ENCODE measurements around the gene TEX261.
"Not testable (repeated sequence)": the region's sequence is repeated elsewhere in the genome, so short reads cannot be mapped to it uniquely, and the experiment has no call there.

Gene TEX261

GRCh38 chr2:70999931-71000330, 5.3 kb upstream of the TEX261 start:
- DNase-seq = not testable (repeated sequence)

DNA sequence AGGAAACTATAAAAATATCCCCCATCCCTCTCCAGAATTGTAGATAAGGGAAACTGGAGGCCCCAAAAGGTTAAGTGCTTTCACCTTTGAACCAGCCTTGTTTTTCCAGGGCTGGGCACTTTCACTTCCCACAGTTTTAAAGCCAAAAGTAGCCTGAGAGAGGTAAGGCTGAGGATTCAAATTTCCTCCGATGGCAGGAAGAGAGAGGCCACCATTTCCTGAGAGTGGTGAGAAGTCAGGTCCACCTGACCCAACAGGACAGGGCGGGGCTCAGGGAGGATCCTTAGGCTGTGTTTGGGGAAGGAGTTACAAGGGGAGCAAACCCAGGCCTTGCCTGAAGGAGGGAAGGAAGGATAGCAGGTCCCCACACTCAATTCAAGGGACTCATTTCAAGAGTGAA, 4.7 kb upstream of the TEX261 start:
- no peak for DNase-seq

GRCh38 chr2:70998885-70999284, 4.2 kb upstream of the TEX261 start:
- not testable (repeated sequence) for DNase-seq

- peak; percentile 61 for DNase-seq
These were observed 705 bp upstream of the TEX261 start for GRCh38 chr2:70995426-70995729.

- DNase-seq = peak; percentile 30
These were observed 519 bp downstream of the TEX261 start for GRCh38 chr2:70994009-70994698.

- no peak for DNase-seq
These were observed 1.5 kb downstream of the TEX261 start for GRCh38 chr2:70992945-70993853.

GRCh38 chr2:70991742-70992141, 2.9 kb downstream of the TEX261 start:
- DNase-seq = no peak

- no peak for DNase-seq
These were observed 3.5 kb downstream of the TEX261 start for GRCh38 chr2:70991142-70991541.

GRCh38 chr2:70990216-70990615, 4.5 kb downstream of the TEX261 start:
- DNase-seq = no peak

DNA sequence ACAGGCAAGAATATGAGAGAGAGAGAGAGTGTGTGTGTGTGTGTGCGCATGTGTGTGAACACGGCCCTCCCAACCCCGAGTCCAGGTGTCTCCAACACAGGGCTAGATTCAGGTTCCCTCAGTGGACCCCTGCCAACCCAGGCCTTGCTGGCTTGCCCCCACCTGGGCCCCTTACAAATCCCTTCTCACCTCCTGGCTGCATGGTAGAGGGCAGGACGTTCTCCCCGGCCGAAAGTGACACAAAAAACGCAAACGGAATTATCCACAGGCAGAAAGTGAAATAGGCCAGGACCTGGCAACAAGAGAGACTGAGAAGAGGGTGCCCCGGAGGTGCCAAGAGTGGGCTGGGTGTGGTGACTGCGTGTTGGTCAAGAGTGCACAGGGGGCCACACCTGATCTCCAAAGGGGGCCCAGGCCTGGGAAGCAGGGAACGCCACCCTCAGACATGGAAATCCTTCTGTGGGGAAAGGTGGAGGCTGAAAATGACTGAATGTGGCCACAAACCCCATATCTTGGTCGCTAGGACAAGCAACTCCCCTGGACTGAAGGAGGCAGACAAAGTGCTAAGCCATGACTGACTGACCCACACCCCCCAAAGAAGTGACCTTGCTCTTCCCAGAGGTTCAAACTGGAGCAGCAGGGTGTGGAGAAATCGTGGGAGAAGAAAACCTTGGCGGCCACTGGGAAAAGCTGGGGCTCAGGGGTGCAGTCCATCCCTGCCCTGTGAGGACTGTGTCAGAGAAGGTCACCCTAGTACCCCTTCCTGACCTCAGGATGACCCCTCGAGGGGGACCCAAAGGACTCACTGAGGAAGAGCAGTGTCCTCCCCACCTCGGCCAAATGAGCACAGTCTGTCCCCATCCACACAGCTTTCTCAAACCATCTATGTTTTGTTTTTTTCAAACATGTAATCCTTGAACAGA, 5.7 kb downstream of the TEX261 start:
- DNase-seq = no peak

DNA sequence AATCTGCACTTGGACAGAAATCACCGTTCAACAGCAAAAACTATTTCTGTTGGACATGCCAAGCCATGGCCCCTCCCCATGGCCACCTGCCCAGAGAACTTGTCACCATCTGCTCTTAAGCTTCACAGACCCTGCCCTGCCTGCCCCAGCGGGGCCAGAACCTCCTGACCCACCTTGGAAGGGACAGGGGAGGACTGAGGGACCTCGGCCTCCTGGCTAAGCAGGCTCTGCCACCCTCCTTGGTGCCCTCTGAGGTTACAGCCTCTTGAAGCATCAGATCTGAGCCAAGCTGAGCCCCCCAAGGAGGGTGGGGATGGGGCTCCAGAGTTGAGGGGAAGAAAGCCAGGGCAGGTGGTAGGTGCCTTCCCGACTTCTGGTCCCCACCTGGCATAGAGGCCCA, 6.5 kb downstream of the TEX261 start:
- DNase-seq = no peak

GRCh38 chr2:70987386-70987785, 7.3 kb downstream of the TEX261 start:
- no peak for DNase-seq

DNA sequence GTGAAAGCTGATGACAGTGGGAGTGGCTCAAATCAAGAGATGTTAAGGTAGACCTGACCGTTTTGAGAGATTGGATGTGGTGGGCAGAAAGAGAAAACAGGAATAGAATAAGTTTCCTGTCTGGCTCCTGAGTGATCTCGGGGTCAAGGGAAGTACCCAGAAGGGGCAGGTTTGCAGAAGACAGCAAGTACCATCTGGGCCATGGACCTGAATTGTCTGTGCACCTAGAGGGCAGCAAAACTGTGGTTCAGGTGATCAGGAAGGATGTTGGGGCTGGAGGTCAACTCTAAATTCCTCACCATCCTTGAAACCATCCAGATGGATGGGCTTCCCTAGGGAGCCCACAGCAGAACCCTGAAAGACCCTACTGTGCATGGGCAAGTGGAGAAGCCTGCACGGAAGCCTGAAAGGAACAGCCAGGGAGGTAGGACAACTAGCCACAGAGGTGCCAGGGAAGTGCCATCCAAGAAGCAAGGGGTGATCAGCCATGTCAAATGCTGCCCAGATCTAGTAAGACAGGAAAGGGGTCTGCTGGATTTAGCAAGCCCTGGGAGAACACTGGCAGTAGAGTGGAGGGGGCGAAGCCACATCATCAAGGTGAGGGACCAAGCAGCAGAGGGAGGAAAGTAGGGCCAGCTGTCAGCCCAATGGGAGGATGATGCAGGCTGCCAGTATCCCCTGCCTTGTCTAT, 8.0 kb downstream of the TEX261 start:
- DNase-seq = no peak

DNA sequence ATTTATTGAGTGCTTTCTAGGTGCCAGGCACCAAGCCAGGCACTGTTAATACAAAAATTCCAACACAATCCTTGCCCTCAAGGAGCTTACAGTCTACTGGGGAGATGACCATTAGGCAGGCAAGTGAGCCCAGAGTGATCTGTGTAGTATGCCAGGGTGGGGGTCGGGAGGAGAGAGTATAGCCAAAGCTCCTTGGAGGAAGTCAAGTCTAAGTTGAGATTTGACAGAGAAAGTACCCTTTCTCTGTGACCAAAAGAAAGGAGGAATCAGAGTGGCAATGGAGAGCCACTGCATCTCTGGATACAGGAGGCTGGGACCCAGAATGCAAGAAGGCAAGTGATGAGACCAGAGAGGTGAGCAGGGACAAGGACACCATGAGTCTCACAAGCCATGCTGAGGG, 8.7 kb downstream of the TEX261 start:
- no peak for DNase-seq

GRCh38 chr2:70985283-70985688, 9.4 kb downstream of the TEX261 start:
- no peak for DNase-seq

DNA sequence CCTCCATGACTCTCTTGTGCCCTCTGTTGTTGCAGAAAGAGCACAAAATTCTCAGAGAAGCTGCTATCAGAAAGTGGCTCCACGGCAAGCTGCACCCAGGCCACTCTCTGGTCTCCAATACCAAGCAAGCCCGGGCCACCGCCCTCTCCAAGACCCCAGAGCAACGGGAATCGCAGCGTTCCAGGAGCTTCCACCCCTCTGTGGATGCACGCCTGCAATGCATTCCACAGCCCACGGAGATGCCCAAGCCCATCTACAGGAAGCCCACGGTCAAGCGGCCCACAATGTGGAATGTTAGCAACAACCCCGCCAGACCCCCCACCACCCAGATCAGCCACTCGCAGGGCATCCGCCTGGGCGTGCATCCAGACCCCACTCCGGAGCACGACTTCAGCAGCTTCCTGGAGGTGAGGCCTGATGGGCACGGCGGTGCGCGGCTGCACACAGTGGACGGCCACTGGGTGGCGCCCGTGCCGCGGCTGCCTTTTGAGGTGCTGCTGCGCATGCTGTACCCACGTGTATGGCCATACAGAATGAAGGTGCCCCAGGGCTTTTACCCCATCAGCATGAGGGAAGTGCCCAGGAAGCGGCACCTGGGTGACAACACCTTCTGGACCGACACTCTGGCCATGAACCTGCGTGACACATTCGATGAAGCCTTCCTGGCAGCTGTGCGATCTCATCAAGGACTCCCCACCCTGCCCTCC, 9.9 kb downstream of the TEX261 start:
- peak; percentile 87 for DNase-seq

DNA sequence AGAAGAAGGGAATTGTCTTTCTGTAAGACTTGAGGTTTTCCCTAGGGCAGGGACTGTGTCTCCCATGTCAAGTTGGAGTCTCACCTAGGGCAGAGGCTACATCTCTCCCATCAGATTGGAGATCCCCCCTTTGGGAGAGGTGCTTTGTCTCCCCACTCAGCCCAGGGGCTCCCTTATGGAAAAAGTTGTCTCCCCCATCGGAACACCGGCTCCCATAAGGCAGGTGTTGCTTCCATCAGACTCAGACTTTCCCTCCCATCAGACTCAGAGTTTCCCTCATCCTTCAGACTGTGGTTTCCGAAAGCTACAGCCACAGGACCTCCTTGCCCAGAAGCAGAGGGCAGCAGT, 10.5 kb downstream of the TEX261 start:
- DNase-seq = no peak

GRCh38 chr2:70983506-70984227, 11.0 kb downstream of the TEX261 start:
- DNase-seq = no peak

DNA sequence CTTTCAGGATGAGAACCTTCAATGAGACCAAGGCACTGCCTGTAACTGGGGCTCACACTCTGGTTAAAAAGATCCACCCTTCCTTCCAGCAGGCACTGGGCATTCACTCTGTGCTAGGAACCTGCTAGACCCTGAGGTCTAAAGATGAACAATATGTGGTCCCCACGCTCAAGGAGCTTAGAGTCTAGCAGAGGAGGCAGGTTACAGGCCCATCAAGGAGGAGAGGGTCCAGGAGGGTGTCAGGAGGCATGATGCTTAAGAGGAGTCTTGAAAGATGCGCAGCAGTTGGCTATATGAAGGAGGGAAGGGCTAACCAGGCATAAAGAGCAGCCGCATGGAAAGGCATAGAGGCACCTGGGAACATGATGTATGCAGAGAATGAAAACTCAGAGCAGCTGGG, 11.7 kb downstream of the TEX261 start:
- no peak for DNase-seq

GRCh38 chr2:70981866-70982810, 12.5 kb downstream of the TEX261 start:
- DNase-seq = no peak

Measured in activated CD4-positive, alpha-beta T cell treated with anti-CD3 and anti-CD28 coated beads, Interleukin-2, Interleukin-6, amounts not matched to agents 100 ng/mL and 50 ng/mL, durations not matched to agents 16 hours and 8 hours (primary cell).